ENCODE results near the gene MAML3.

Gene MAML3

GRCh38 chr4:140037353-140038030 is 116.5 kb downstream of the MAML3 start:
- no peak for DNase-seq

GRCh38 chr4:140031706-140032105 is 122.3 kb downstream of the MAML3 start:
- DNase-seq, result no peak

DNA sequence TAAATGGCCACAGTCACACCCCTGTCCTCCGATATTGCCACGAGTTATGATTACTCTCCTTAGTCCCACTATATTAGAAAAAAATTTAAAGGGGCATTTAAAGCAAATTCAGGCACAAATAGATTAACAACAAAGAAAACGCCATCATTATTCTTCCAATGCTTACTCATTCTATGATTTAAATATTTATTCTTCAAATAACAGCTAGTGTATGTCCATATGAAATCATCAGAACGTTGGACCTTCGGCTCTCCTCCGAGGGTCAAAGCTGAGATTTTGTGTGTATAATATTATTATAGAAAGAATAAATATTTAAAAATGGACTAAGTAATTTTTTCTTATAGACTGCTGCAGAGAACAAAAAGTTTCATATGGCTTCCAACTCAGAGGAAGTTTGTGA is 122.9 kb downstream of the MAML3 start:
- no peak for DNase-seq

DNA sequence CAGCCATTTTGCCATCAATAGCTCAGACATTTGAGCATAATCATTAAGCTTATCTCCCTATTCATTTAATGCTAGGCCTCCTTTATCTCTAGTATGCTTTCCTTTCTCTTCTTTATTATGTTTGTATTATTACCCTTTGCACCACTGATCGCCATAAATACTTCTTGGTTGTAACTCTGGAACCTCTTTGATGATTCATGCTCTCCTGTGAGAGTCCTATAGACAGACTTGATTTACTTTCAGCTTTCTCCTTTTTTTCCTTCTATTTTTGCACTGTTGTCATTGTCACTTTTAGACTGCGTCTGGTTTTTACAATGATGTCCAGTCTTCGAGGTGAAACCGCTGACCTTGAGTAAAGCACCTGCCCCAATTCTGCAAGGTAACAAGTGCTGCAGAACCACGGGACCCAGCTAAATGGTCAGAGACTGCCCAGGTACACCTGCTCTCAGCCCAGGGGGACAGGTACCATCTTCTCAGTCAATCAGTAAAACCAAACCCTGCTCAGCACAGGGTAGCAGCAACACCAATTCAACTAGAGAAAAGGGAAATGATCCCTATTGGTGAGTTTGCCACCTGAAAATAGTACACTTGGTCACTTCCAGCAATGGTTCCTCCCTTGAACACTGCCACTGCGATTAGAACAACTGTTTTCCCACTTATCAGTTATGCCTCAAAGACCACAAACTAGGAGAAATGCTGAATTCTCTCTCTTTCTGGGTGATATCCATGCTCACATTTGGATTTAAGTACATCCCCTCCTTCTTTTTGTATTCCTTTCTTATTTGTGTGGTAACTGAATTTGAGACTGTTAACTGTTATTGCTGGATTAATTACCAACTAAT is 125.1 kb downstream of the MAML3 start:
- DNase-seq, result no peak

DNA sequence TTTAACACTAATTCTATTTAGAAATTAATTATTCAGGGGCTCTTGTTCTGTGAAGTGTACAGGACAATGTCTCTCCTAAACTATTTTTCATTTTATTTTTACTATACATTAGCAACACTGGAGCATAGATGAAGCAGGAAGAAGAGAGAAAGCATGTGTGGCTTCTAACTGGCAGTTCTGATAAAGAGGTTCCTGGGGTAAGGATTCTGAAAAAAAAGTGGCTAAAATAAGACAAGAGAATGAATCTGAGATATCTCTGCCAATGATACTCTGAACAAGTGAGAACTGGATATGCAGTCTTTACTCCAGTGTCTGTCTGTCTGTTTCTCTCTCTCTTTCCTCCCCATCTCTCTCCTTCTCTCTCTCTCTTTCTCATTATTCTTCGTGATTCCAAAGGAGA is 125.9 kb downstream of the MAML3 start:
- no peak for DNase-seq

DNA sequence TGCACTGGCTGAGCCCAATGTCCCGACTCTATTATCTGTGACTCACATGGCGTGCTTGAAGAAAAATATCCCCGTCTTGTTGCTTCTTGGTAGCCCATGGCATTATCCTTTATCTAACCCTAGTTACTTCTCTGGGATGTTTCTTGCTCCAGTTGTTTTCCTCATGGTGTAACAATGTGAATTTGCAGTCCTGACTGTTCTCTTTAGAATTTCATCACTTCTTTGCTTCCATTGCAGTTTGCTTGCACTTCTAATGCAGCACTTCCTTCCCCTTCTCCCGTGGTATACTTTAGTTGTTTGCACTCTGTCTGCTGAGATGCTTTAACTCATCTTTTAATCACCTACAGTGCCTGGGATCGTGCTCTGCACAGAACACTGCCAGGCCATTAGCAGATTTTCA is 126.9 kb downstream of the MAML3 start:
- no peak for DNase-seq

GRCh38 chr4:140025470-140025869 is 128.5 kb downstream of the MAML3 start:
- DNase-seq, result no peak

DNA sequence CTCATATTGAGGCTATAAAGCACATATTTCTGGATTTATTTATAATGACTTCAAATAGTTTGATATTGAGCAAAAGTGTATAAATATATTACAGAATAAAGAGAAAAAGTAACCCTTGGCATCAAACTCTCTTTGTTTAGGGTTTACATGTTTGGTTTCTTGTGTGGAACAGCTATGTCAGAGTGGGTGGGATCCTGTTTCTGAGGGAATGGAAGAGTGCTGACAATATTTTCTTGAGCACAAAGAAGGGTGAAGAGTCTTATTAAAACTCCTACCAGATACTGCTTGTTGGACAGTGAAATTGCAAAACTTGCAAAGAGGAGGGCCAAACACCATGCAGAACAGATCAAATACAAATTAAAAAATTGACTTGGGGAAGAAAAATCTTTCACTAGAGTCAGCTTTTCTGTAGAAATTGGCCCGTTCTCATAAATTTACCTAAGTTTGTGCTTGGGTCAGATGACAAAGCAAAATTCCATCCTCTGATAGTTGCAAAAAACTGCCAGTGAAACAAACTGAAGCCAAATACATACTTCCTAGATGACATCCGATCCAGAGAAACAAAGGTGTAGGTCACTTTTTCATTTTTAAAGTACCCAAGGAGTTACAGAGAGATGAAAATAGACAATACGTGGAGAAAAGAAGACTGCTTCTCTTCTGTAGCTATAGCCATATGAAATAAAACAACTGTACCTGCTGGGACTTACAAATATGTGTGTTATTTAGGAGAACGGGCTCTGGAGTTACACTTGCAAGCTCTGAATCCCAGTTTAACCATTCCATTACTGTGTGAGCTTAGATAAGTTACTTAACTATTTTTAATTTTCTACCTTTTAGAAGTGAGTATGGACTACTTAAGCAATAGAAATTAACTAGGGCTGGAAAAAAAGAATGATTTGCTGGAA is 133.3 kb downstream of the MAML3 start:
- DNase-seq, result no peak

DNA sequence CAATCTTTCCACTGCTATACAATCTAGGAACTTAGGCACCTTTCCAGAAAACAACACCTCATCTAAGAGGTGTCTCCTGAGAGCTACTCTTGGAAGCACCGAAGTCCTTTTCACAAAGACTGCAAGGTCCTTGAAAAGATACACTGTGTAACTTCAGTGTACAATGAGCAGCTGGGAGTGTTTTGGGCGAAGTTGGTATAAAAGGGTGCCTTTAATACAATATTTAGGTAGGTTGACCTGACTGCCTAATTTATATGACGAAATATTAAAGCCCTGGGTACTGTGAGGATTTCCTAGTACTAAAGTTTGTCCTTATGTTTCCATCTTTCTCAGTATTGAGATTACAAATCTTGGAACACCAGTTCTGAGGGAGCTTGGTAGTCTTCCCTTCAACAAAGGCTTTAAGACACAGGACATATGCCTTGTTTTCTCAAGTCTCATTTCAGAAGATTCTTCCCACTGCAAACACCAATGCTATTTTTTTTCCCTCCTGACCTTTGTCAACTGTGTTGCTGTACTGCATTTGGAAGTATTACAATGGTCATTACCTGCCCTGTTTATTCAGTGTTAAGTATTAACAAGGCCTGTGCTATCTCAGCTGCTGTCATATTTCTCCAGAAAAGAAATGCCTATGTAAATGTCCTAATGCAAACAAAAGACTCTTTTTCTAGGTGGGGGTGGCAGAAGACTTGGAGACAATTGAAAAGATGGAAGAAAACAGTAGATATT is 134.2 kb downstream of the MAML3 start:
- no peak for DNase-seq

- DNase-seq, result no peak
Measured at GRCh38 chr4:140018931-140019618, 134.9 kb downstream of the MAML3 start.

DNA sequence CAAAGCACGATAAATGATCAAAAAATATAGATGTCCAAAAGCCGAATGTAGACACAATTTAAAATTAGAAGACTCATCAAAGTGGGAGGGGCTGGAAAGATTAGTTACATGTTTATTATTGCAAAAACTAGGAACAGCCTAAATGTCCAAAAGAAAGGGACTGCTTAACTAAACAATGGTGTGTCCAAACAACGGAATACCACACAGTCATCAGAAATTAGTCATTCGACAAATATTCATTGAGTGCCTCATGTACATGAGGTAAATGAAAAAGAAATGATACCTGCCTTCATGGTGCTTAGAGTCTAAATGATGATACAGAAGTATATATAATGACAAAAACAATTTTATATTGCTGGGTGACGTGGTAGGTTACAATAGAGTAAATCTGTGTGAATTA is 139.7 kb downstream of the MAML3 start:
- DNase-seq, result no peak

DNA sequence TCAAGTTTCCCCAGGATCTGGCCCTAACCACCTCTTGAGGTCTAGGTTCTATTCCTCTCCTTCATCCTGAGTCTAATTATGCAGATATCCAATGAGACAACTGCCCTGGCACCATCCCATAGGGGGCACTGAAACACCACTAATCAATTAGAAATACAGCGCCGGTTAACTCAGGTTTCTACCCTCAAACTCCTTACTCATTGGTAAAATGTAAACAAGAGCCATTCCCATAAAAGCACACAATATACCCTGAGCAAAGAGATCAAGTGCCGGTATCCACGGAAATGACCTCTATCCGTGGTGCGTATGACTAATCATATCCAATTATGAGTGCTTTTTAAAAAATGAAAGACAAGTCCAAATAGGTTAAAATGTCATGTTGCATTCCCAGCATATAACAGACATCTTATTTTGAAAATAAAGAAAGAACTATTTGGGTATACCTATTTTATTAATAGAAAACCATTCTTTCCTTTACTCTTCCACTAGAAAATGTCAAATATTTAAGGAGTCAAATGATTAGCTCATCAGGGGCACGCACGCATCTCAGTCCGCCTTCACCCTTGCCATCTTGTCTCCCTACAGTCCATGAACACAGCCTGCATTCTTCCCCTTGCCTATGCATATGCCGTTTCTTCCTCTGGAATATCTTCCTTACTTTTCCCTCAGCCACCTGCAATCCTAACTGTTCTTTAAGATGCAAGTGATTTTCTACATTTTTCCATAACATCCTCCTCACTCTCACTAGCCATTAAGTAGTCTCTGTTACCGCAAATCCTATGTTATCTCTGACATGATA is 141.1 kb downstream of the MAML3 start:
- DNase-seq, result peak; percentile 5

DNA sequence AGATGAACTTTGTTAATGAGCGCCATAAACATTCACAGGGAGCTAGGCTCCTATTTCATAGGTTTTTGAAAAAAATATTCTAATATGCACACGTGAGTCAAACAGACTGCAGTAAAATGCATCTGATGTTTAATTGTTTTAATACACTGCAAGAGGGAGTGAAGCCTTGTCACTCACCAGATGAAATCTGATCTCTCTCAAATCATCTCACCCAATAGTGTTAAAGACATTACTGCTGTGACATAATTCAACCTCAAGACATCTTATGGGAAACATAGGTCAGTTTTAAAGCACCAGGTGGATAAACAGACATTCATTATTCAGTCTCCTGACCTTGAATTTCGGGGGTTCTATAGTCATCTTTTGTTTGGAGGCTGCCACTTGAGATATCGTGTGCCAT is 148.3 kb downstream of the MAML3 start:
- DNase-seq, result peak; percentile 30

DNA sequence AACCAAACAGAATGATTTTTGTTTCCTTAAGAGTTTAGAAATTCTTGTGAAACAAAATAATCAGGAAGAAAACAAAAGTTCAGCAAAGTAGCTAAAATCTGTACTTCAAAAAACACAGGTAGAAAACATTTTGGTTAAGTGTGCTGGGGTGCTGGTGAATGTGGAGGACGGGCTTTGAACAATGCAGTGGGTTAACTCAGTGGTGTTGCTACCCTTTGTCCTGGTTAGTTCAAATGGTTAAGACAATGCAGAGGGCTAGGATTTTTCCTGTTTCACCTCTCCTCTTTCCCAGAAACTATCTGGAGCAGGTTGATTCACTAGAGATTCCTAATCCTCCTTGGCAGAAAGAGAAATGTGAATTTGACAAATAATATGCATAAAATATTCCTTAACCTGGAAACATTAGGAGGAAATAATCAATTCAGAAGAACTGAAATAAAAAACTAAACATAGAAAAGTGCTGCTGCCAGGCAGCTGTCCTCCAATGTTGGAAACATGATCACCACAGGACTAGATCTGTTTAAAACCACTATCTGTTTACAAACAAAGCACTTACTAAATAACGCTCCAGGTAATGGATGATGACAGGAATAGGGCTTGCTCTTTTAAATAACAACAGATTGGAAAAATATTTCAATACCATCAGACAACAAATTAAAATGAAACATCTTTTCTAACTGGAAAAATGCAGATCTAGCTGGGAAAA is 148.9 kb downstream of the MAML3 start:
- DNase-seq, result no peak

- DNase-seq, result peak; percentile 32
Measured at GRCh38 chr4:140004549-140004895, 149.5 kb downstream of the MAML3 start.

DNA sequence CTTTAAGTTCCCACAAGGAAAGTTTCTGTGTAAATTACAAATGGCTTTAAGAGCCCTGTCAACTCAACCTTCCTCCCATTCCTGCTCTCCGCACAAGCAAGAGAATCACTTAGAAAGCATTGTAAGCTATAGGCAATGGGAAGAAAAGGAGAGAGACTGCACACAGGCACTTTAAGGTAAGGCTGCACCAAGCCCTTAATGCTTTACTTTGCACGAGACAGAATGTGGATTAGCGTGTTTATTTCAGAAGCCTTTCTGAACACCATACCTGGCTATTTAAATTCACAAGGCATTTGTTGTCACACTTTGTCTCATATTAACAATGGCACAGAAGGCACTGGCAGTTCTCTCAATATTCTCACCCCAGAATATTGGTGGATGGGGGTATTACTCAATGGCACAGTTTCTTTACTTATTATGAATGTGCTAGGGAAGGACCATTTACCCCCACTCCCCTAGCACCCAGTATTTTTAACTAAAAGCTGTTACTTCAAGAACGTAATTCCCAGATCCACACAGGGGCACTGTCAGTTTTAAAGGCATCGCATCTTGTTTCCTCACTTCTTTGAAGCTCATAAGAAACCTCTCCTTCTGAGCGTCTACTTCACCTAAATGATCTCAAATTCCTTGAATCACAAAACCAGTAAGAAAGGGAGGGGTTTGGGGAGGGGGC is 150.0 kb downstream of the MAML3 start:
- no peak for DNase-seq

DNA sequence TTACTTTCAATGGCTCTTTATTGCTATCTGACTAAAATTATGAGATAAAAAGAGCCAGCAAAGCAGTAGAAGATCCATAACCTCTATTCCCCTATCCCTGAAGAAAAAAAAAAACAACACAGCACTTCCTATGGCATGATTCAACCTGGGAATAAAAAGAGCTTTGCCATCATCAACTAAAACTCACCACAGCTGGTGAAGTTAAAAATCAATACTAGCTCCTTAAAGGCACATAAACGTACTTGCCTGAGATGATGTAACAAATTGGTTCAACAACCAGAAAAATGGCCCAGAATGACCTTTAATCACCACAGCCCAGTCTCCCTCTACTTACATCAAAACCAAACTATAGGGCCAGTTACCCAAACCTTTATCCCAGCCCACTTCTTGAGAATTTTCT is 153.8 kb downstream of the MAML3 start:
- no peak for DNase-seq

- no peak for DNase-seq
Measured at GRCh38 chr4:139988863-139989765, 164.9 kb downstream of the MAML3 start.

DNA sequence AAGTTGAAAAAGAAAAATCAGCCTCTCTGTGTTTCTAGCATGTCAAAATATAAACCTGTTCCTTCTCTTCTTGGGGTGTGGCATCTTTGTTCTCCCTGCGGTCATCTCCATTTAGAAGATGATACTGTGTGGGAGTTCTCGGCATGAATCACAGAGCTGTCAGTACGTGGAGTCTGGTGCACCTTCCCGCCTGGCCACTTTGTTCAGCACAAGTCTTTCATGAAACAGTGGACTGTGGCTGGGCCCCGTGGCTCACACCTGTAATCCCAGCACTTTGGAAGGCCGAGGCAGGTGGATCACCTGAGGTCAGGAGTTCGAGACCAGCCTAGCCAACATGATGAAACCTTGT is 166.5 kb downstream of the MAML3 start:
- DNase-seq, result no peak

Measured in NCI-H2227 treated with DMSO at 0.1 percent for 48 hours (cell line).